SK-N-SH (cell line): ENCODE results near the gene PCBP4. TPM values are rescaled to one million over a fixed set of nuclear protein-coding genes. Genes with fewer than 3 reads are reported as not detected.

ENCODE experiments used
- CTCF ChIA-PET: fragments of 300-600, 350-600 bp; formaldehyde crosslinking; extraction: SDS; loops from one replicate; lab custom pipeline; 2021; lab: Yijun Ruan, JAX
- POLR2A ChIA-PET: fragments of 350-600 bp; sonication (Branson Sonifier 250); formaldehyde crosslinking; extraction: SDS; loops from one replicate; lab custom pipeline; 2020; ENCODE audit warnings: antibody characterized with exemption, inconsistent platforms; lab: Yijun Ruan, JAX
- DNase-seq: peaks from one replicate; pipeline ENCODE4 v3.0.0; 2012
- H2AFZ ChIP-seq: fragments of 200-600 bp; sonication (generic); 2 replicates; pipeline ENCODE4 v1.8.1; 2016; ENCODE audit warnings: antibody characterized with exemption, mild to moderate bottlenecking, low read depth
- H3F3A ChIP-seq: fragments of 200-600 bp; sonication (generic); replicated peaks from 2 replicates; pipeline ENCODE3; 2016; ENCODE audit warnings: antibody characterized with exemption, mild to moderate bottlenecking; ENCODE audit not compliant: insufficient read depth
- H3K27ac ChIP-seq, 2 experiments: fragments of 200-500 bp in 1 of 2; fragments of 200-600 bp in 1 of 2; sonication (Bioruptor generic) in 1 of 2; sonication (generic), shearing (Covaris generic) in 1 of 2; 2 replicates each; pipeline versions ENCODE4 v1.5.1 to v1.6.1; 2014 to 2016; ENCODE audit warnings: low read depth in 2 of 2, inconsistent platforms in 1 of 2, low read length in 1 of 2, mild to moderate bottlenecking in 1 of 2, mixed read lengths in 1 of 2
- H3K27me3 ChIP-seq: fragments of 200-600 bp; sonication (generic), shearing (Covaris generic); 2 replicates; pipeline ENCODE4 v1.6.1; 2016; ENCODE audit warnings: mixed run types; ENCODE audit not compliant: insufficient read depth
- H3K36me3 ChIP-seq, 2 experiments: fragments of 200-500 bp in 1 of 2; fragments of 200-600 bp in 1 of 2; sonication (Bioruptor generic) in 1 of 2; sonication (generic) in 1 of 2; replicated peaks in 1 of 2; 2 replicates each; pipeline versions ENCODE3 to v1.5.1; 2014 to 2016; ENCODE audit warnings: low read length in 1 of 2, mild to moderate bottlenecking in 1 of 2; ENCODE audit not compliant: insufficient read depth in 2 of 2, control insufficient read depth in 1 of 2
- H3K4me1 ChIP-seq, 2 experiments: fragments of 200-500 bp in 1 of 2; fragments of 200-600 bp in 1 of 2; sonication (Bioruptor generic) in 1 of 2; sonication (generic), shearing (Covaris generic) in 1 of 2; 2 replicates each; pipeline versions ENCODE4 v1.5.1 to v1.6.1; 2014 to 2016; ENCODE audit warnings: low read depth in 1 of 2, low read length in 1 of 2, mixed run types in 1 of 2; ENCODE audit not compliant: insufficient read depth in 2 of 2, control insufficient read depth in 1 of 2
- H3K4me2 ChIP-seq: fragments of 200-600 bp; sonication (generic), shearing (Covaris generic); 2 replicates; pipeline ENCODE4 v1.6.1; 2017; ENCODE audit warnings: mixed run types
- H3K4me3 ChIP-seq, 2 experiments: fragments of 200-500 bp in 1 of 2; fragments of 200-600 bp in 1 of 2; sonication (Bioruptor generic) in 1 of 2; sonication (generic), shearing (Covaris generic) in 1 of 2; 2 replicates each; pipeline versions ENCODE4 v1.5.1 to v1.8.1; 2014 to 2016; ENCODE audit warnings: low read depth in 2 of 2, inconsistent platforms in 1 of 2, low read length in 1 of 2, mild to moderate bottlenecking in 1 of 2, mixed read lengths in 1 of 2, moderate library complexity in 1 of 2
- H3K79me2 ChIP-seq: fragments of 200-600 bp; sonication (generic); 2 replicates; pipeline ENCODE4 v1.8.1; 2017; ENCODE audit warnings: mild to moderate bottlenecking; ENCODE audit not compliant: insufficient read depth
- H3K9ac ChIP-seq: fragments of 200-600 bp; sonication (generic); 2 replicates; pipeline ENCODE4 v1.6.1; 2017; ENCODE audit warnings: mixed run types
- H3K9me2 ChIP-seq: fragments of 200-600 bp; sonication (generic); 2 replicates; pipeline ENCODE4 v1.6.1; 2017; ENCODE audit warnings: mixed run types
- H3K9me3 ChIP-seq: fragments of 200-600 bp; sonication (generic); 2 replicates; pipeline ENCODE4 v1.6.1; 2017; ENCODE audit warnings: mixed run types, mild to moderate bottlenecking, moderate library complexity
- H4K20me1 ChIP-seq: fragments of 200-600 bp; sonication (generic); 2 replicates; pipeline ENCODE4 v1.6.1; 2017; ENCODE audit warnings: mild to moderate bottlenecking, mixed run types; ENCODE audit not compliant: insufficient read depth
- CHD2 ChIP-seq: fragments of 150-350 bp; IDR thresholded peaks from 2 replicates; pipeline ENCODE4 v1.6.1; 2018; ENCODE audit warnings: low read length; ENCODE audit not compliant: partially characterized antibody
- ELF1 ChIP-seq: IDR thresholded peaks from 2 replicates; pipeline ENCODE4 v1.4.0; 2012
- EP300 ChIP-seq, 2 experiments: IDR thresholded peaks; 2 replicates each; pipeline versions ENCODE4 v1.4.0 to v1.6.1; 2012; ENCODE audit warnings: borderline replicate concordance in 1 of 2, low read depth in 1 of 2, low read length in 1 of 2
- EZH2phosphoT487 ChIP-seq: fragments of 200-600 bp; sonication (generic); IDR thresholded peaks from 2 replicates; pipeline ENCODE4 v1.6.1; 2017; ENCODE audit warnings: low read depth, mixed run types, mild to moderate bottlenecking, antibody characterized with exemption, moderate library complexity, borderline replicate concordance
- FOSL2 ChIP-seq: IDR thresholded peaks from 2 replicates; pipeline ENCODE4 v1.4.0; 2012; ENCODE audit warnings: low read depth, mild to moderate bottlenecking, moderate library complexity, borderline replicate concordance
- FOXJ3 ChIP-seq: sonication (generic); formaldehyde crosslinking; IDR thresholded peaks from 2 replicates; pipeline ENCODE4 v1.5.1; 2020; ENCODE audit warnings: mild to moderate bottlenecking, missing genetic modification reagents
- FOXM1 ChIP-seq: IDR thresholded peaks from 2 replicates; pipeline ENCODE4 v1.4.0; 2012; ENCODE audit warnings: low read depth, mild to moderate bottlenecking
- GABPA ChIP-seq: IDR thresholded peaks from 2 replicates; pipeline ENCODE4 v1.4.0; 2012; ENCODE audit warnings: low read depth, mild to moderate bottlenecking
- GATA2 ChIP-seq: sonication (generic); formaldehyde crosslinking; IDR thresholded peaks from 2 replicates; pipeline ENCODE4 v1.5.0; 2020; ENCODE audit warnings: mild to moderate bottlenecking, missing genetic modification reagents
- IRF3 ChIP-seq: fragments of 150-350 bp; IDR thresholded peaks from 2 replicates; pipeline ENCODE4 v1.6.1; 2016; ENCODE audit warnings: mild to moderate bottlenecking, low read depth, low read length
- MEF2A ChIP-seq: IDR thresholded peaks from 2 replicates; pipeline ENCODE4 v1.4.0; 2012; ENCODE audit warnings: low read depth, borderline replicate concordance
- MXI1 ChIP-seq: IDR thresholded peaks from 2 replicates; pipeline ENCODE4 v1.6.1; 2012; ENCODE audit warnings: mild to moderate bottlenecking, low read depth, low read length, improper control_type of control experiment
- NFIC ChIP-seq: IDR thresholded peaks from 2 replicates; pipeline ENCODE4 v1.4.0; 2012; ENCODE audit warnings: borderline replicate concordance
- NRF1 ChIP-seq: IDR thresholded peaks from 2 replicates; pipeline ENCODE4 v1.6.1; 2012; ENCODE audit warnings: low read depth, mild to moderate bottlenecking, low read length
- POLR2AphosphoS5 ChIP-seq: IDR thresholded peaks from 2 replicates; pipeline ENCODE4 v1.6.1; 2012; ENCODE audit warnings: low read depth, low read length
- RCOR1 ChIP-seq: fragments of 150-350 bp; IDR thresholded peaks from 2 replicates; pipeline ENCODE4 v1.6.1; 2017; ENCODE audit warnings: antibody characterized with exemption, low read length
- REST ChIP-seq: IDR thresholded peaks from 2 replicates; pipeline ENCODE4 v1.6.1; 2012; ENCODE audit warnings: mild to moderate bottlenecking, low read depth, low read length, moderate library complexity
- RXRA ChIP-seq: IDR thresholded peaks from 2 replicates; pipeline ENCODE4 v1.4.0; 2012; ENCODE audit warnings: low read depth, mild to moderate bottlenecking, borderline replicate concordance
- SIN3A ChIP-seq: IDR thresholded peaks from 2 replicates; pipeline ENCODE4 v1.6.1; 2012; ENCODE audit warnings: low read depth, mild to moderate bottlenecking, low read length, moderate library complexity, borderline replicate concordance
- SMC3 ChIP-seq: IDR thresholded peaks from 2 replicates; pipeline ENCODE4 v1.6.1; 2012; ENCODE audit warnings: low read depth, low read length, improper control_type of control experiment
- TEAD4 ChIP-seq: IDR thresholded peaks from 2 replicates; pipeline ENCODE4 v1.4.0; 2012; ENCODE audit warnings: mild to moderate bottlenecking, borderline replicate concordance; ENCODE audit not compliant: insufficient read depth
- USF2 ChIP-seq: fragments of 150-350 bp; IDR thresholded peaks from 2 replicates; pipeline ENCODE4 v1.6.1; 2017; ENCODE audit warnings: antibody characterized with exemption, low read length, low read depth, borderline replicate concordance
- WGBS: methylation state at CpG from one replicate; pipeline ENCODE4 v1.1.6; 2017; ENCODE audit warnings: low lambda C conversion rate; 5-methylcytosine and 5-hydroxymethylcytosine counted together
- polyA plus RNA-seq, 3 experiments: library from polyadenylated mRNA; depleted of rRNA; stranded (reverse); fragments of >200 nt; gene quantifications; 2 replicates each; pipeline ENCODE4 v1.2.3, GENCODE V29; 2012

Gene PCBP4
- polyA plus RNA-seq, 1 of the 3 experiments (the other 2 are of a cell fraction), result 97.4 TPM

- ChIA-PET CTCF (interaction anchor here (2.0 to 6.2 kb wide), 4 partner anchors 12 to 41 kb away, joined by 10 to 44 read pairs (median 16); partner anchors contain the start of genes ABHD14A, ABHD14B, ACY1 and PARP3), POLR2A (interaction anchor here (1.2 to 1.3 kb wide), 3 partner anchors 11 to 42 kb away, joined by 3 to 4 read pairs (median 4); partner anchors contain the start of genes ABHD14B and RPL29)
- no peaks in the 10 kb centered on the region for H3K9me2 ChIP-seq
- no peaks in the 10 kb centered on the region for H3K79me2 ChIP-seq
- H3K4me3 ChIP-seq, result no peak overlapping the region
- H3K4me1 ChIP-seq, result peaks cover 4 to 12% of the 10 kb centered on the region in 2 experiments; a peak in 2 of 4 replicates
- no peak overlapping the region for H3K4me2 ChIP-seq
- no peaks in the 10 kb centered on the region for H3K9me3 ChIP-seq
- peak overlapping the region in 1 of 2 experiments; percentile 43; a peak in 1 of 4 replicates for H3K27ac ChIP-seq
- no peak for TF ChIP-seq GABPA
- TF ChIP-seq MEF2A, result no peak
- no peak for TF ChIP-seq TEAD4
- no peak for TF ChIP-seq GATA2
- no peak for TF ChIP-seq EP300 (IDR thresholded peaks at IDR 0.05; ENCODE audit: borderline replicate concordance in 1 of 2, low read depth in 1 of 2, low read length in 1 of 2)
- H3K9ac ChIP-seq, result no peak overlapping the region
- H3K27me3 ChIP-seq, result no peaks in the 10 kb centered on the region
- no peaks in the 10 kb centered on the region for H4K20me1 ChIP-seq
- H2AFZ ChIP-seq, result no peak overlapping the region
- peaks cover 5 to 18% of the 10 kb centered on the region in 2 experiments for H3K36me3 ChIP-seq
- H3F3A ChIP-seq, result peaks cover 15% of the 10 kb centered on the region
- no peak for DNase-seq
- WGBS, result 95% methylated on average over 6 of the region's 6 CpGs
Observed at GRCh38 chr3:51954105-51954504, 13.1 kb downstream of the PCBP4 start.

GRCh38 chr3:51953445-51953844 lies 13.8 kb downstream of the PCBP4 start:
- no peak for DNase-seq
- Histone ChIP-seq H2AFZ (no peak overlapping the region), H4K20me1 (no peaks in the 10 kb centered on the region), H3K9me2 (no peaks in the 10 kb centered on the region), H3K4me3 (no peak overlapping the region), H3K27me3 (no peaks in the 10 kb centered on the region), H3K4me1 (peaks cover 4 to 12% of the 10 kb centered on the region in 2 experiments; a peak in 2 of 4 replicates), H3K27ac (peak overlapping the region in 1 of 2 experiments; percentile 43; a peak in 2 of 4 replicates), H3K79me2 (no peaks in the 10 kb centered on the region), H3F3A (peaks cover 15% of the 10 kb centered on the region), H3K4me2 (no peak overlapping the region), H3K9ac (no peak overlapping the region), H3K9me3 (no peaks in the 10 kb centered on the region), H3K36me3 (peaks cover 8 to 13% of the 10 kb centered on the region in 2 experiments)
- ChIA-PET POLR2A (interaction anchor here (1.2 to 1.3 kb wide), 3 partner anchors 10 to 21 kb away, joined by 3 to 4 read pairs (median 3); partner anchors contain the start of gene ABHD14B), CTCF (interaction anchor here (0.7 to 6.2 kb wide), 4 partner anchors 11 to 141 kb away, joined by 3 to 44 read pairs (median 16); partner anchors contain the start of genes ABHD14A, ABHD14B, ACY1 and PARP3)
- WGBS, result 65% methylated on average over 3 of the region's 3 CpGs
- TF ChIP-seq NFIC (no peak), RCOR1 (no peak), POLR2AphosphoS5 (0 out of 2 replicates have a peak, but pooled peaks have one; percentile 27), FOXJ3 (no peak), ELF1 (peak; percentile 31; the same call in 1 of the 2 replicates), SMC3 (no peak), IRF3 (no peak), EZH2phosphoT487 (no peak), GABPA (peak; percentile 52; the same call in 1 of the 2 replicates), CHD2 (no peak), NRF1 (no peak), SIN3A (no peak), EP300 (IDR thresholded peaks at IDR 0.05; ENCODE audit: borderline replicate concordance in 1 of 2, low read depth in 1 of 2, low read length in 1 of 2) (no peak), FOXM1 (no peak), REST (no peak), MEF2A (no peak), RXRA (no peak), MXI1 (no peak), FOSL2 (peak; percentile 41; the same call in 1 of the 2 replicates), USF2 (no peak)
